Right ventricle myocardium inferior (tissue), 1 donor: ENCODE results near the gene GALNT11. TPM values are rescaled to one million over a fixed set of nuclear protein-coding genes. Genes with fewer than 3 reads are reported as not detected.

Source experiments
- ATAC-seq: fragments of 200-7000 bp; cut with Tn5 transposase; one replicate; pipeline ENCODE4 v1.9.1; 2020; ENCODE audit warnings: mild to moderate bottlenecking, moderate library complexity
- DNase-seq: peaks from one replicate; pipeline ENCODE4 v3.0.0; 2021; ENCODE audit errors: missing footprints
- intact Hi-C: fragments of 100-400 bp; cut with DNase I; formaldehyde crosslinking; loops from one replicate; pipeline ENCODE4 v1.11.0; 2022
- total RNA-seq: library from RNA; stranded (reverse); fragmentation: NEBNext Ultra II Directional; extraction: Animal tissue kit (Norgen Biotek cat#: 25700); gene quantifications from one replicate; pipeline ENCODE4 v1.2.1, GENCODE V29; 2021
- donor health status: DM: no; HTN: yes; CAD: no; lungs with severe emphysema.

The GALNT11 gene
- total RNA-seq, 1 donor from 2014 or later, result 22.7 TPM

DNA sequence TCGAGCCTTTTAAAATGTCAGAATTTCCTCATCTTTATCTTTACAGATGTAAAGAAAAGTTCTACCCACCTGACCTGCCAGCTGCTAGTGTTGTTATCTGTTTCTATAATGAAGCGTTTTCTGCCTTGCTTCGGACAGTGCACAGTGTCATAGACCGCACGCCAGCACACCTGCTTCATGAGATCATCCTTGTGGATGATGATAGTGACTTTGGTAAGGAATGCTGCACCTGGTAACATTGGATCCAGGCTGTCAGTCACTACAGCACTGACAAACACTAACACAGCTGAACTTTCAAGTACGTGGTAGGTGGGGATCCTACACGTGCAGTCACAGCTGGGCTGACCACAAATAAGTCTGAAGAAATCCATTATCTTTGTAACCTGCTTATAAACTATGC lies 77.6 kb downstream of the GALNT11 start:
- intact Hi-C loops, result no loop called here
- DNase-seq (no peak), ATAC-seq (no peak)

- DNase-seq (no peak), ATAC-seq (no peak)
- intact Hi-C loops, result no loop called here
These were observed 78.2 kb downstream of the GALNT11 start for GRCh38 chr7:152103691-152104090.

- DNase-seq, result no peak
- ATAC-seq, result no peak
- intact Hi-C loops, result no loop called here
These were observed 79.7 kb downstream of the GALNT11 start for GRCh38 chr7:152105205-152105604.

DNA sequence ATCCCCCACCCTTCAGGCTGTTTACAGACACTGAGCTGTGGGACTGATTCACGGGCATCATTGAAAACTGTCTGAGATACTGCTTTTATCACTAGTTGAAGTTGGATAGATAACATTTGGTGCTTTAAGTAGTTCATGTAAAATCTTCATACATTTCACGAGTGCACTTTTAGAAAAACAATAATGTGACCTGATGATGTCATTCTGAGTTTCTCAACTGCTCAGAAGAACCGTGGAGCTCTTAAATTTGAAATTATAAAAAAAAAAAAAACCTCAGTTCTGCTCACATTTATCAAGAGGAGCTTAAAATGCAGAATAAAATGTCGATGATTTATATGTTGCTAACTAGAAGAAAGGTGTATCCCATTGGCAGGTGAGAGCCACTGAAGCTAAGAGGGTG lies 81.5 kb downstream of the GALNT11 start:
- DNase-seq, result no peak
- ATAC-seq, result no peak
- intact Hi-C loops, result no loop called here

GRCh38 chr7:152107945-152108344 lies 82.5 kb downstream of the GALNT11 start:
- intact Hi-C loops, result no loop called here
- ATAC-seq (no peak), DNase-seq (no peak)

DNA sequence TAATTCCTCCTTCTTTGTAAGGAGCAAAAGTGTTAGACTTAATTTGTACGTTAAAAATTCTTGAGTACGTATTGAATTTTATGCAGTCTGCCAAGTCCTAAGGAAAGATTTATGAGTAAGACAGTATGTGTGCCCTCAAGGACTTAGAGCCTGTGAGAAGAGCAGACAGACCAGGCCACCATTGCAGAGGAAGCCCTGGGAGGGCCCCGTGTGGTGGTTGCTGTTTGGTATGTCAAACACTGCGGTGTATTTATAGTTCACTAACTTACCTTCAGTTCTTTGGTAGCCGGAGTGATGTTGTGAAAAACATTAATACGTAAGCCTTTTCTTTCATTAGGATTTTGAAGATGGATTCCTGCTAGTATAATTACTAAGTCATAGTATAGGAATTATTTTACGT lies 82.9 kb downstream of the GALNT11 start:
- intact Hi-C loops, result no loop called here
- ATAC-seq, result peak; percentile 83
- no peak for DNase-seq

- DNase-seq (no peak), ATAC-seq (no peak)
- intact Hi-C loops, result no loop called here
These were observed 87.4 kb downstream of the GALNT11 start for GRCh38 chr7:152112829-152113228.

- ATAC-seq (no peak), DNase-seq (no peak)
- intact Hi-C loops, result no loop called here
These were observed 89.7 kb downstream of the GALNT11 start for GRCh38 chr7:152115021-152115718.

- DNase-seq (no peak), ATAC-seq (no peak)
- intact Hi-C loops, result no loop called here
These were observed 91.9 kb downstream of the GALNT11 start for GRCh38 chr7:152117356-152117755.

GRCh38 chr7:152120210-152120609 lies 94.7 kb downstream of the GALNT11 start:
- DNase-seq, result no peak
- intact Hi-C loops, result no loop called here

DNA sequence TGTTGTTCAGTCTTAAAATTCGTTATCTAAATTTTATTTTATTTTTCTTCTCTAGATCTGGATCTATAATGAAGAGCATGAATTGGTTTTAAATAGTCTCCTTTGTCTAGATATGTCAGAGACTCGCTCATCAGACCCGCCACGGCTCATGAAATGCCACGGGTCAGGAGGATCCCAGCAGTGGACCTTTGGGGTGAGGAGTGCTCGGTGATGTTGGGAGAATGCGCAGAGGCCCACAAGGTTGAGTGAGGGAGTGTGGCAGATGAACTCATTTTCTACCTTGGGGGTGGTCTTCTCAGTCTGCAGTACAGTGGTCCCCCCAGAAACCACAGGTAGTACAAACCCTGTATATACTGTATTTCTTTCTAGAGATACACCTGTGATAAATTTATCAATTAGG lies 95.3 kb downstream of the GALNT11 start:
- intact Hi-C loops, result no loop called here
- ATAC-seq (no peak), DNase-seq (no peak)

More at GRCh38 chr7:152120210-152120609, 94.7 kb downstream of the GALNT11 start:
- ATAC-seq, result no peak

DNA sequence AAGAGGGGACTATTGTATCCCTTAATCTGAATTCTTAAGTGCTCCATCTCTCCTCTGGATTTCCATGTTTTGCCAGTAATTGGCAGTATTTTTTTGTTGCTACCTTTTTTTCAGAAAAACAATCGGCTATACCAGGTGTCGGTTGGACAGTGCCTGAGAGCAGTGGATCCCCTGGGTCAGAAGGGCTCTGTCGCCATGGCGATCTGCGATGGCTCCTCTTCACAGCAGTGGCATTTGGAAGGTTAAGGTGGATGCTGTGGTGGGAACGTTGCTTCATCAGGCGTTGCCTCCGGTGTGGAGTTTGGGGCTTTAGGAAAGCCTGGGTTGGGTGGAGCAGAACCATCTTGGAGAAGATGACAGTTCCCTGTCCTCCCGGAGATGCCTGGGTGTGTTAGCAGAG lies 96.0 kb downstream of the GALNT11 start:
- ATAC-seq (no peak), DNase-seq (no peak)
- intact Hi-C loops, result no loop called here

- no peak for ATAC-seq
- no peak for DNase-seq
- intact Hi-C loops, result no loop called here
These were observed 97.1 kb downstream of the GALNT11 start for GRCh38 chr7:152122540-152122939.

DNA sequence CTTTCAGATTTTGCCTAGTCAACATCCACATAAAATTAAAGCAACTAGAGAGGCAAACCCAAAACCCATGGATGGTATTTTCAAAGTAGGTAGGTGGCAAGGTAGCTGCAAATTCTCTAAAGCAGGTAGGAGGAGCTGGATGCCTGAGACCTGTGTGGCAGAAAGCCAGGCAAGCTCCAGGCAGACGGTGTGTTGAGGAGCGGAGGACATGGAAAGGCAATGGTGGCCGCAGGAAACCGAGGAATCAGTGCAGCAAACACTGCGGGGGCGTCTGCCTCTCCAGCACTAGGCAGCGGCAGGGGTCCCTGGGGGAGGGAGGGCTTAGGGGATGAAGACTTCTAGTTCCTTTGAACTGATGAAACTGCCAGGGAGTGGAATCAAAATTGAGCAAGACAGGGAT lies 101.3 kb downstream of the GALNT11 start:
- intact Hi-C loops, result no loop called here
- DNase-seq (no peak), ATAC-seq (no peak)

DNA sequence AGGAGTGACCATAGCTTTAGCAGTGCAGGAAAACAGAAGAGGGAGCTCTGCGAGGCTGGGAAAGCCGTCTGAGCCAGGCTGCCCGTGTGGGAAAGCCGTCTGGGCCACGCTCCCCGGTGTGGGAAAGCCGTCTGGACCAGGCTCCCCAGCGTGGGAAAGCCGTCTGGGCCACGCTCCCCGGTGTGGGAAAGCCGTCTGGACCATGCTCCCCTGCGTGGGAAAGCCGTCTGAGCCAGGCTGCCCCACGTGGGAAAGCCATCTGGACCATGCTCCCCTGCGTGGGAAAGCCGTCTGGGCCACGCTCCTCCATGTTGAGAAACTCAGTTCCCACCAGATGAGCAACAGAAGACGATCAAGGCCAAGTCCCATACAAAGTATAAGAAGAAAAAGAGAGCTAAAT lies 101.8 kb downstream of the GALNT11 start:
- intact Hi-C loops, result no loop called here
- DNase-seq (no peak), ATAC-seq (no peak)

- intact Hi-C loops, result no loop called here
- ATAC-seq (no peak), DNase-seq (no peak)
These were observed 102.8 kb downstream of the GALNT11 start for GRCh38 chr7:152128252-152128651.

DNA sequence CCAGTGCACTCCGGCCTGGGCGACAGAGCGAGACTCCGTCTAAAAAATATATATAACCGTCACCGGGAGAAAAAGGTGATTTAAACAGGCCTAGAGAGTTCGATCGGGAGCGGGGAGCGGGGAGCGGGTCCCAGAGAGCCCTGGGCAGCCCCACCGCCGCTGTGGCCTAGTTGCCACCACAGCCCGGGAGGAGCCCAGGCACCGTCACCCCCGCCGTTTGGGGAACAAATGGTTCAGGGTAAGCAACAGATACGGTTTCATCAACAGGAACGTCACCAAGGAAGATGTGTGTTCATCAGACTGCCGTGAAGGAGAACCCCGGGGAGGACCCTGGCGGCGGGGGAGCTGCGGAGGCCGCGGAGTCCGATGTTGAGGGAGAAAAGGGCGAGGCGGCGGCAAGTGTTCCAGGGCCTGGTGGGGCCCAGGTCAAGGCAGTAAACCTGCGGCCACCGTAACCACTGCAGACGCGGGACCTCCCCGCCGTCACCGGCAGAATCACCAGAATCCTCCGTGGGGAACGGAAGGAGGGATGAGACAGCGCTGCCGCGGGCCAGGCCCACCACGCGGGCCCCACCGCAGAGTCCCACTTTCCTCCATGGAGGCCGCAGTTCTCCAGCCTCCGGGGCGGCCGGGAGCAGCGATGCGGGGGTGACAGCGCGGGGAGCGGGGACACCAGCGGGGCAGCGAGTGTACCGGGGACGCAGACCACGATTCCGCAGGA lies 103.4 kb downstream of the GALNT11 start:
- intact Hi-C loops, result no loop called here
- no peak for ATAC-seq
- DNase-seq, result no peak

DNA sequence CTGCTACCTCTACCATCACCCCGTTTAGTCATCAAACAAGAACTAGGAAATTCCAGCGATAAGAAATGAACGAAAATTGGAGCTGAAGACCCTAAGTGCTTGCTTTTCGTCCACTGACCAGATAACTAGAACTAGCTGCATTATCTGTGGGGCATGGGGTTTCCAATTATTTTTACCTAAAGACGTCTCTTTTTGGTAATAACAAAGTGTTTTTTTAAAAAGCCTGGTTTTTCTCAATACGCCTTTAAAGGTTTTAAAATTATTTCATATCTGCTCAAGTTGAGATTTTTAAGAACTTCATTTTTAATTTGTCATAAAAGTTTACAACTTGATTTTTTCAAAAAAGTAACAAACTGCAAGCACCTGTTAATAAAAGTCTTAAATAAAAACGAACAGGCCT lies 104.2 kb downstream of the GALNT11 start:
- intact Hi-C loops, result no loop called here
- DNase-seq, result no peak
- ATAC-seq, result no peak

DNA sequence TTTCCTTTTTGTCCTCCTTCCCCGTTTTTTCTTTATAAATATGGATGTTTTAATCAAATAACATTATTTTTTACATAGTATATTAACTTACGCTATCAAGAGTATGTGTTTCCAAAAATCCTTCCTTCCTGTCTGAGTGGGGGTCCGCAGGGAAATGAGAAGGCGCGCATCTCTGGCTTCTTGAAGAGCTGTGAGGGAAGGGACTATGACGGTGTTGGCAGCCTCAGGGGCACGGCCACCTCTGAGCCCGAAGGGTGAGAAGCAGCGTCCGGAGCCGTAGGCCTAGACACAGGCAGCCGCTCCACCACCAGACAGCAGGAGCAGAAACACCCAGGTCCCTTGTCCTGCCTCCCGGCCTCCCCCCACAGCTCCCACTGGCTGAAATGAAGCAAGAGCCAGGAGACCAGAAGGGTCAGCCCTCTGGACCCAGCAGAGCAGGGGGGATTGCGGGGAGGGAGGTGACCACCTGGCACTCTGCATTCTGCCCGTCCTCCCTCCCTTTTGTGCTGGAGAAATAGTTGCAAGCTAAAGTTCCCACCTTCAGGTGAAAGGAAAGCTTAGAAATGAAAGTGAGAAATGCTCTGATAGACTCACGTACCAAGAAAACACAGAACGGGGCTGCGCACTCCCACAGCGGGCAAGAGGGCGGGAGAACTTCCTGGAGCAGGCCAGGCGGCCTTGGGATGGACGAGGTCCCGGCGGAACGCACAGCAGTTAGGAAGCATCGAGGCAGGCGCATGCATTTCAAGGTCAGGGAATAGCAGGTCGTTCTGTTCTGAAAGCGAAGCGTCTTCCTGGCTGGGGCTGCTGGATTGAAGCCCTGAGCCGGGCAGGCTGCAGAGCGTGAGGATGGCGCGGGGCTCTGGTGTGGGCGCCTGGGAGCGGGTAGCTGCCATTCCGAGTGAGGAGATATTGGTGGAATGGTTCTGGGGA lies 105.5 kb downstream of the GALNT11 start:
- DNase-seq (no peak), ATAC-seq (no peak)
- intact Hi-C loops, result no loop called here
